Measurements from ENCODE around the gene C1QTNF9. TPM values are rescaled to one million over a fixed set of nuclear protein-coding genes. Genes with fewer than 3 reads are reported as not detected.

C1QTNF9 gene
- 0.09 TPM in 1 of 2 replicates, not detected in the other for total RNA-seq

DNA sequence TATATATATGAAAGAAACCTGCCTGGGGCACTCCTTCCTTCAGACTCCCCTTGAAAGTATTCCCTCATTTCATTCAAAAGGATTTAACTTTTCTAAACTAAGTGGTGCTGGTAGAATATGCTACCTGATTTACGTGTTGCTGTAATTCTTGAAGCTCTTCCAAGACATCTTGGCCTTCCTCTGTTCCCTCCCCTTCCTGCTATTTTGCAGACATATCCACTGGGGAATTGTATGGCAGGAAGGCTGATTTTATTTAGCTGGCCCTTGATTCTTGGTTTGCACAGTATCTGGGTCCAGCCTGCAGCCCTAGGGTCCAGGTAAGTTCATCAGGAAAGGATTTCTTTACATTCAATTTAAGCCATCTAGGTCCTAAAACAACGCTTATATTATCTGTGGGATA is at the start of gene C1QTNF9:
Gene C1QTNF9 (plus strand): TSS at position 281 of the 400 bp plus-strand sequence. CDS start 6,424 bp downstream, outside the sequence.

Other genes starting within 250 kb of the C1QTNF9 start
- gene SPATA13, start 148.9 kb upstream of the C1QTNF9 start, total RNA-seq, result 6.9 and 7.4 TPM in 2 replicates
- gene PARP4, start 203.2 kb downstream of the C1QTNF9 start, total RNA-seq, result 39.8 and 41.0 TPM in 2 replicates

Data from bronchial smooth muscle cell (primary cell).